HG02759 (cell line): Measurements from ENCODE around the gene TBL1X.
"Not testable (repeated sequence)": the region's sequence is repeated elsewhere in the genome, so short reads cannot be mapped to it uniquely, and the experiment has no call there.

Experiments used
- ATAC-seq: cut with Tn5 transposase; IDR thresholded peaks from one replicate; pipeline ENCODE4 v1.9.1; 2021; ENCODE audit warnings: mild to moderate bottlenecking, moderate library complexity; ENCODE audit not compliant: unreplicated experiment

The TBL1X gene

DNA sequence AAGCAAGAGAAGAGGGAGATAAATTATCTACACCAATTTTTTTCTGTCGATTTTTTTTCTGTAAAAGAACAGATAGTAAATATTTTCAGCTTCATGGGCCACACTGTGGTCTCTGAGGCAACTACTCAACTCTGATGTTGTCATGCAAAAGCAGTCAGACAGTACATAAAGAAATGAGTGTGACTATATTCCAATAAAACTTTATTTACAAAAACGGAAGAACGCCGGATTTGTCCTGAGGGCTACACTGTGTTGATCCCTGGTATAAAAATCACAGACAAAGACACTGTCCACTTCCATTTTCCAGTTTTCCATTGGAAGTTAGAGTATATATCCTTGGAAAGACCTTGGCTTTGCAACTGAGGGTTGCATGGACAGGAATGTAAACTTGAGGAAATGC is 282.8 kb downstream of the TBL1X start:
- ATAC-seq = no peak

- ATAC-seq = no peak
Measured at GRCh38 chrX:9749146-9749692, 284.4 kb downstream of the TBL1X start.

DNA sequence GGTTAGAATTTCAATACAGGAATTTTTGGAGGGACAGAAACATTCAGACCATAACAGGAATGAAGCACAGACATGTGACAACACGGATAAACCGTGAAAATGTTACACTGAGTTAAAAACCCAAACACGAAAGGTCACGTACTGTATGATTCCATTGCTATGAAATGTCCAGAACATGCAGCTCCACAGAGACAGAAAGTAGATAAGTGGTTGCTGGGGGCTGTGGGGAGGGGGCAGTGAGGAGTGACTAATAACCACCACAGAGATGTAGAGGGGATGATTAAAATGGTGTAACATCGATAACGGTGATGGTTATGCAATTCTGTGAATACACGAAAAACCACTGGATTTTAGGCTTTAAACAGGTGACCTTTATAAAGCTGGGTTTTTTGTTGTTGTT is 292.5 kb downstream of the TBL1X start:
- no peak for ATAC-seq

- ATAC-seq = no peak
Measured at GRCh38 chrX:9758021-9758638, 293.3 kb downstream of the TBL1X start.

DNA sequence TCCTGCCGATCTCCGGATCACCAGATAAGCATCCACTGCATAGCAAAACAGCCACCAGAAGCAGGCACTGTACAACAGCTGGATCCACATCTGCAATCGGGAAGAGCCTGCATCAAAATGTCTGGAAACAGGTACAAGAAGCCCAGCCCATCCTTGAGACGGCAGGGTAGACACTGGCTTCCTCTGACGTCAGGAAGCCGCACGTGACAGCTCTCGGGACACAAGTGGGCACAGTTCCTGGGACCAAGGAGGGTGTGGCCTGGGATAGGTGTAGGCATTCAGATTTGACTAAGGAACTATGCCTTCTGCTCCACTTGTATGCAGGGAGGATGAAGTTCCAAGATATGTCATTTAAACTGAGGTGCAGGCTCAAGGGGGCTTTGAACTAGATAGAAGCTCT is 294.5 kb downstream of the TBL1X start:
- no peak for ATAC-seq

- no peak for ATAC-seq
Measured at GRCh38 chrX:9765072-9765736, 300.3 kb downstream of the TBL1X start.

GRCh38 chrX:9765737-9766097 is 300.9 kb downstream of the TBL1X start, which contains the start of gene GPR143:
Gene GPR143 (minus strand): TSS chrX:9765847. CDS start chrX:9765817, 30 bp downstream.
- no peak for ATAC-seq

DNA sequence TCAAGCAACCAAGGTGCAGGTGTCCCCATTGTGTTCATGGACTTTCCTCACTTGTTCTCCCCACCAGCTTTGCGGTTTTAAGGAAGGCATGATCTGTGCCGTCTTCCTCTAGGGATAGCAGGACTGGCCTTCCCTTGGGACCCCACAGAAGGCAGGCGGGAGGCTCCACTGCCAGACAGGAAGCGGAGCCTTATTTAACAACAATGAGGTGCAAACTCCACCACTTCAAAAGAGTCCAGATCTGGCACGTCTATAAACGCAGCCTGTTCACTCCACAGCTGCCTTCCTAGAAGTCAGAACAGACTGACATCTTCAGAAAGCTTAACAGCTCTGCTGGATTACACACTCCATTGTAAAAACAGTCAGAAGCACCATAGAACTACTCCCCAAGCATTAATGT is 302.5 kb downstream of the TBL1X start:
- no peak for ATAC-seq

DNA sequence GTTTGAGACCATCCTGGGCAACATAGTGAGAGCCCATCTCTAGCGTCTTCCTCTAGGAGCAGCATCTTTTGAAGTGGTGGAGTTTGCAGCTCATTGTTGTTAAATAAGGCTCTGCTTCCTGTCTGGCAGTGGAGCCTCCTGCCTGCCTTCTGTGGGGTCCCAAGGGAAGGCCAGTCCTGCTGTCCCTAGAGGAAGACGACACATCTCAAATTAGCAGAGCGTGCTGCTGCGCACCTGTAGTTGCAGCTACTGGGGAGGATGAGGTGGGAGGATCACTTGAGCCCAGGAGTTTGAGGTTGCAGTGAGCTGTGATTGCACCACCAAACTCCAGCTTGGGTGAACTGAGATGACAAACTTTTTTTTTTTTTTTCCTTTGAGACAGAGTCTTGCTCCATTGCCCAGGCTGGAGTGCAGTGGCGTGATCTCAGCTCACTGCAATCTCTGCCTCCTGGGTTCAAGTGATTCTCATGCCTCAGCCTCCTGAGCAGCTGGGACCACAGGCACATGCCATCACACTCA is 303.5 kb downstream of the TBL1X start:
- ATAC-seq = not testable (repeated sequence)

DNA sequence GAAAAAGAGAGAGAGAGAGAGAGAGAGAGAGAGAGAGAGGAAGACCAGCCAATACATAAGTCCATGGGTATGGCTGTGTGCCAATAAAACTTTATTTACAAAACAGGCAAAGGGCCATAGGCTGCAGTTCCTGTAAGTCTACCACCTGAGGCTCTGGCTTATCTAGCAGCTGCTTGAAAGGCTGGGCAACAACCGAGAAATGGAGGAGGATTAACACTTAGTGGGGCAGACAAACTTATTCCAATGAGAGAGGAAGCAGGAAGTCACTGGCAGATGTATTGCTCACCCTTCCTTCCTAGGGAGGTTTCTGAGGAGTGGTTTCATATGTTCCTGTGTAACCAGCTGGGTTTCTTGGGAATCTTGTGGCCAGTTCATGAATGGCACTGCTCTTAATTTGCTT is 305.5 kb downstream of the TBL1X start:
- no peak for ATAC-seq

DNA sequence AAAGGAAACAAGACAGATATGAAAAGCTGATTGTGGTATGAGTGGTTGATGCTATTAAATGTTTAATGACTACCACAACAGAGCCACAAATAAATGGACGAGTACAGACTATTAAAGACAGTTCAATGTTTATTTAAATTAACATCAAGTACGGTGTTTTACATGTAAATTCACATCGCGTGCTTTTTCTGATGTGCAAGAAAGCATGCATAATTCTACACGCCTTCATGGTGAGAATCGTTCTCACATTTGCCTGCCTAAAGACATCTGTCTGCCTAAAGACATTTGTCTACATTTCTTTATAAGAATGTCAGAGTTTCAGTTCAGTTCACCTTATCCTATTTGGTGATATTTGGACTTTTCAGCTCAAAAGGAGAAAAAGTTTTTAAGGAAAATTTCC is 308.1 kb downstream of the TBL1X start:
- no peak for ATAC-seq

DNA sequence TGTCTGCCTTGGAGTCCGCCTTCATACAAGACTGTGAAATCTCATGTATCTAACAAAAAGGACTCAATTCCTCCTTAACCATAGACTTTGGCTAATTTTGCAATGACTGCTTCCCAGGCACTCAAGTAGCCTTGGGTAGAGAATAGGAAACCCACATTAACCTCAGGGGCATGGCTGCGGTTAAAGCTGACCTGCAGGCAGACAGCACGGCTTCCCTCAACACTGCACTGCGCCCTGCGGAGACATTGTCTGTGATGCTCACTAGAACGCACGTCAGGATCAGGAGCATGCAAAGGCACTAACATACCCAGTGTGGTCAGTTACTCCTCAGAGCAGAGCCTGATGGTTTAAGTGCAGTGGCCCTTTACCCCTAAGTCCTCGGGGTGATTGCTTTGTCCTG is 311.1 kb downstream of the TBL1X start:
- ATAC-seq = no peak

DNA sequence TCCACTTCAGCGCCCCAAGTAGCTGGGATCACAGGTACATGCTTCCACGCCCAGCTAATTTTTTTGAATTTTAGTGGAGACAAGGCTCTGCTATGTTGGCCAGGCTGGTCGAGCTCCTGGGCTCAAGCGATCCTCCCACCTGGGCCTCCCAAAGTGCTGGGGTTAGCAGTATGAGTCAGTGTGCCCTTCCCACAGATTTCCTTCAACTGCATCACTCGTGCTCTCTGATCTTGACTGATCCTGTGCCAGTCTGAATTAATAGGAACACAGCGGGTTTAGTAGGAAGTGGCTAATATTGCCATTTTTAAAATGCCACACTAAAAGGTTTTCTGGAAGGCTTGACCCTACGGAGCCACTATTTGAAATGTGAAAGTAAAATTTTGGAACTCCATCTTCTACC is 317.1 kb downstream of the TBL1X start:
- ATAC-seq = no peak

GRCh38 chrX:9784332-9784731 is 319.5 kb downstream of the TBL1X start:
- no peak for ATAC-seq

DNA sequence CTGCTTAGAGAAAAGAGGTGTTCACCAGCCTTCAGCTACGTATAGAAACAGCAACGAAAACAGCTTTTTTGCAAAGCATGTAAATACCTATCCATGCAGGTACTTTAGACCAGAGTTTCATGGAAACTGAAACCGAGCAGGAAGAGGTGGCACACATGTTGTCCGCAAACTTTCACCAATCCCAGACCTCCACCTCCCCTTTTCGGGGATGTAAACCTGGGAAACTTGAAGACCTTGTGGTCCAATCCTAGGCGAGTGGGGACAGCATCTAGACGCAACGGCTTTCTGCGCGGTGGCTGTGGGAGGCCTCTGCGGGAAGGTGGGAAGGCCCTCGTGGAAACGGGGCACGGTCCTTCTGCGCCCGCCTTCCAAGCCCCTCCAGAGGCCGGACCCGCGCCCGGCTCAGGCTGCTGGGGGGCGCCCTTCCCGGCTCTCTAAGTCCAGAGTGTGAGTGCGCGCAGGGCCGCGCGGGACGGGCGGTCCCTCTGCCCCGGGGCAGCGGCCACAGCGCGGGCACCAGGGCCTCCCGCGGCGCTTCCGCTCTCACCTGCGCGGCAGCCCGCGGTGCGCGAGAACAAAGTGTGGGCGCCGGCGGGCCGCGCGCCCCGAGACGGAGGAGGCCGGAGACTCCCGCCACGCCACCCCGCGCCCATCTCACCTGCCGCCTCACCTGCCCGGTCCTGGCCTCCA is 320.5 kb downstream of the TBL1X start:
- ATAC-seq = no peak

DNA sequence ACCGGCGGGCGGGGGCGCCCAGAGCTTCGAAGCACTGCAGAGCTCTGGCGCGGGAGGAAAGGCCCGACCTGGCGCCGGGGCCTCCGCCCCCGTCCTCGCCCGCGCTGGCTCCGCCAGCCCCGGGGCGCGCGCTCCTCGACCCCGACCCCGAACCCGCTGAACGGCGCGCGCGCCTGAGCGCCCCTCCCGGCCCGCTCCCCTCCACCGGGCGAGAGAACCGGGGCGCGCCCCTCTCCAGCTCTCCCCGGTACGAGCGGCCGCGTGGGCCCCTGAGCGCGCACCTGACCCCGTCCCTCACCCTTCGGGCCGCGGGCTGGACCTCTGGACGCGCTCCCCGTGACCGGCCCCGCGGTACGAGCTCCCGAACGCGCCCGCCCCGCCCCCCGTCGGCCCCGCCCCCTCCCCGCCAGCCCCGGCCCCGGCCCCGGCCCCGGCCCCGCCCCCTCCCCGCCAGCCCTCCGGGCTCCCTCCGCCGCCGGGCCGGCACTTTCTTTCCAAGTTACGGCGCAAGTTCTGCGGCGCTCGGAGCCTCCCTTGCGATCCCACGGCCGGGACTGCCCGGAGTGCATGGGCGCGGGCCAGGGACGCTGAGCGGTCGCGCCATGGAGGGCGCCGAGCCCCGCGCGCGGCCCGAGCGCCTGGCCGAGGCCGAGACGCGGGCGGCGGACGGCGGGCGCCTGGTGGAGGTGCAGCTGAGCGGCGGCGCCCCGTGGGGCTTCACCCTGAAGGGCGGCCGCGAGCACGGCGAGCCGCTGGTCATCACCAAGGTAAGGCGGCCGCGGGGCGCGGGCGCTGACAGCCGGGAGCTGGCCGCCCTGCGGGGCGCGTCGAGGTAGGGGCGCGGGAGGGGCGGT is 321.3 kb downstream of the TBL1X start, which contains the start of gene SHROOM2:
SHROOM2 (plus strand) TSS at position 486 of the 854 bp plus-strand sequence; CDS start at position 603, 117 bp downstream.
- ATAC-seq = no peak

DNA sequence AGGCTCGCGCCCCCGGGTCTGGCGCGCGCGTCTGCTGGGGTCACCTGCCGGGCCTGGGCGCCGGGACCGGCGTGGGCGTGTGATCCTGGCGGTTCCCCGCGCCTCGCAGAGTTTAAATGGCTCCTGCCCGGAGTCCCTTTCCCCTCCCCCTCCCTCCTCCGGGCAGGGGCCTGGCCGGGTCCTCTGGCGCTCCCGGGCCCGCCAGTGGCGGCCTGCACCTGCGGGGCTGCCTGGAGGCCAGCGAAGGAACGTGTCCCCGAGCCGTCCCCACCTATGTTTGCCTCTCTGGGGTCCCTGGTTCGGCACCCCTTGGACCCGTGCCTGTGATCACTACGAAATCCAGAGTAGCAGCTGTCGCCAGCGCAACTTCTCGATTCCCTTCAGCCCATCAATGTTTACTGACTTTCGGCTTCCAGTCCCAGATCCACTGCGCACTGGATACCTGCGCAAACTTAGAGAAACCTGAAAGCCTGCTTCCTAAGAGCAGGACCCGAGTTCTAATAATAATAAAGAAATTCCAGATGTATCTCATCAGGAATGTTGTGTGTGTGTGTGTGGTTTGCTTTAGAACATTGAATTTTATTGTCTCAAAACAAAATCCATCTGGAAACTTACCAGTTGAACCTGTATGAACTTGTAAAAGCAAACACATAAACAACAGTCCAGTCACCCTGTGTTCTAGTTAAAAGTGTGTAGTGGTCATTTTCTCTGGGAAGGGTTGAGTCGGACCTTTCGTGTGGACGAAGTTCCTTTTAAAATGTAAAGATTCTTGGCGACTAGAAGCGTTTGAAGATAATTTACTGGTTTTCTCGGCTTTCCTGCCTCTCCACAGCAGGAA is 322.2 kb downstream of the TBL1X start:
- ATAC-seq = no peak

DNA sequence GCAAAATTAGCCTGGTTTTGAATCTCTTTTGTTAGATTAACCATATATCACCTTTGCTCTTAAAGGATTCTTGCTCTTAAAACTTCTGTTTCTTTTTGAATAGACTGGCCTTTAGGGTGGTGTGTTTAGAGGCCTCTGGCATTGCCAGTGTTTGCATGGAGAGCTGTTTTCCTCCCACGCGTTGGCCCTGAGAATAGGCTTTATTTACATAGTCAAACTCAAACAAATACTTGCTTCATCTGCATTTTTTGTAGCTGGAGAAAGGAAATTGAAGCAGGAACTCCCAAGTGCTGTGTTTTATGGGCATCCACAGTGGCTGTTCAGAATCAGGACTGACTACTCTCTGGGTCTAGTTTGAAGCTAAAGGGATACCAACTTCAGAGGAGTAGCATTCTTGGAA is 324.1 kb downstream of the TBL1X start:
- no peak for ATAC-seq

GRCh38 chrX:9789555-9789954 is 324.7 kb downstream of the TBL1X start:
- no peak for ATAC-seq
